Coronary artery (tissue), 2 donors: Measurements from ENCODE around the gene PEPD.

ENCODE experiments used
- DNase-seq: peaks from one replicate; pipeline ENCODE4 v3.0.0-alpha.2; 2017; ENCODE audit warnings: low spot score
- H3K27ac ChIP-seq, 2 donors: fragments of 200-600 bp; sonication (generic); one replicate each; pipeline ENCODE4 v1.5.1; 2016 to 2019
- H3K4me3 ChIP-seq: fragments of 200-600 bp; sonication (generic); 2 replicates; pipeline ENCODE4 v1.5.1; 2016; ENCODE audit warnings: mild to moderate bottlenecking, moderate library complexity
- TF ChIP-seq, protein P1 (sequence below): fragments of 200-600 bp; sonication (generic); IDR thresholded peaks from one replicate; pipeline ENCODE4 v1.5.1; 2019; ENCODE audit warnings: antibody characterized with exemption

Gene PEPD

DNA sequence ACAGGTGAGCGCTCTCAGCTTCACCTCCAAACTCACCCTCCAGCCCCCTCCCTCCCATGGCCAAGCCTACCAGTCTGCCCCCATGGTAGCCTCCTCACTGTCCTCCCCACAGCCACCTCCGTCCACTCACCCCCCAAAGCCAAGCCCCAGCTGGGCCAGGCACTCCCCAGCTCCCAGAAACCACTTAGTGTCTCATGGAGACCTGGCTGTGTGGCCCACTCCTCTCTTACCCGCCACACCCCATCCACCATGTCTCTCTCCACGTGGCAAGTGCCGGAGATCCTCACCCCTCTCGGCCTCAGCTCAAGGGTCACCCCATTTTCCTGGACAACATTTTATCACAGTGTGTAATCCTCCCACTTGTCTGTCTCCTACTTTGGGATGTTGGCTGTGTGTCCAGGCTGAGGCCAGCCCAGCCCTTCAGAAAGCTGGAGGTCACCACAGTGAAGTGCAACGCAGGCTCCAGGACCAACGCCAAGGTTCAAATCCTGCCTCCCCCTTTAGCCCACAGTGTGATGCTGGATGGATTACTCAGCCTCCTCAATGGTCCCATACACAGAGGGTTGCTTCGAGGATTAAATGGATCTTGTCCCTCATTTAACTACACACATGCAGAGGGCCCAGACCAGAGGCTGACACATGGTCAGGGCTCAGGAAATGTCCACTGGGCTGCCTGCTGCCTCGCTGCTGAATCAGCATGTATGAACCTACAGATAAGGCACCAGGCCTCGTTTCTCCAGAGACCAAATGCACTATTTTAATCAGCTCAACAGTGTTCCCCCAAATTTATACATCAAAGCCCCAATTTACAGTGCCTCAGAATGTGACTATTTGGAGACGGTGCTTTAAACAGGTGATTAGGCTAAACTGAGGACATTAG lies 76.8 kb downstream of the PEPD start:
- no peak for DNase-seq
- Histone ChIP-seq H3K27ac (no peak overlapping the region), H3K4me3 (no peak overlapping the region)
- TF ChIP-seq, protein P1, sequence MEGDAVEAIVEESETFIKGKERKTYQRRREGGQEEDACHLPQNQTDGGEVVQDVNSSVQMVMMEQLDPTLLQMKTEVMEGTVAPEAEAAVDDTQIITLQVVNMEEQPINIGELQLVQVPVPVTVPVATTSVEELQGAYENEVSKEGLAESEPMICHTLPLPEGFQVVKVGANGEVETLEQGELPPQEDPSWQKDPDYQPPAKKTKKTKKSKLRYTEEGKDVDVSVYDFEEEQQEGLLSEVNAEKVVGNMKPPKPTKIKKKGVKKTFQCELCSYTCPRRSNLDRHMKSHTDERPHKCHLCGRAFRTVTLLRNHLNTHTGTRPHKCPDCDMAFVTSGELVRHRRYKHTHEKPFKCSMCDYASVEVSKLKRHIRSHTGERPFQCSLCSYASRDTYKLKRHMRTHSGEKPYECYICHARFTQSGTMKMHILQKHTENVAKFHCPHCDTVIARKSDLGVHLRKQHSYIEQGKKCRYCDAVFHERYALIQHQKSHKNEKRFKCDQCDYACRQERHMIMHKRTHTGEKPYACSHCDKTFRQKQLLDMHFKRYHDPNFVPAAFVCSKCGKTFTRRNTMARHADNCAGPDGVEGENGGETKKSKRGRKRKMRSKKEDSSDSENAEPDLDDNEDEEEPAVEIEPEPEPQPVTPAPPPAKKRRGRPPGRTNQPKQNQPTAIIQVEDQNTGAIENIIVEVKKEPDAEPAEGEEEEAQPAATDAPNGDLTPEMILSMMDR = no peak

DNA sequence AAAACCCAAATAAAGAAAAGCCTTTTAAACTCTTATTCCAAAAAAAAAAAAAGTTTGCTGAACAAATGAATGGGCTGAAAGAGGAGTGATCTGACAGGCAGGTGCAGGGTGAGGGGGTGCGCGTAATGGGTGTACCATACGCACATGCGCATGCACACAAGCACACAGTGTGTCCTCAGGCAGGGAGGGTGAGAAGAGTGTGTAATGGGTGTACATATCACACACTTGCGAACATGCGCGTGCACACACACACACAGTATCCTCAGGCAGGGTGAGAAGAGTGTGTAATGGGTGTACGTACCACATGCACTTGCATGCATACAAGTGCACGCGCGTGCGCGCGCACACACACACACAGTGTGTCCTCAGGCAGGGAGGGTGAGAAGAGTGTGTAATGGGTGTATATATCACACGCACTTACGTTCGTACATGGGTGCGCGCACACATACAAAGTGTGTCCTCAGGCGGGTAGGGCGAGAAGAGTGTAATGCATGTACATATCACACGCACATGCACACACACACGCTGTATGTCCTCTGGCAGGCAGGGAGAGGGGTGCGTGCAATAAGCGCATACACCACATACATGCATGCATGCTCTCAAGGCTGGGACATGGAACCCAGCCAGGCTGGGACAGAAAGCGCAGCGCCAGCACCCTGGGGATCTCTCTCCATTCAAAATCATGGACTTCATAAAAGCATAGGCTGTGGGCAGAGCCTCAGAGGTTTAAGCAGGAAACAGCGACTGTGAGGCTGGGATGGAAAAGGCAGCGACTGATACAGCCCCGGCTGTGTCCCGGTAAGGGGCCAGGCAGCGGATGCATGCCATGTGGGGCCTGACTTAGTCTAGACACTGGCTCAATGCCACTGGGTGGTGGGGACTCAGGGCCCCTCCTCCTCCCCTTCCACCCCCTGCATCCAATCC lies 77.7 kb downstream of the PEPD start:
- DNase-seq = no peak
- Histone ChIP-seq H3K4me3 (no peak overlapping the region), H3K27ac (no peak overlapping the region)
- TF ChIP-seq, protein P1 = no peak

DNA sequence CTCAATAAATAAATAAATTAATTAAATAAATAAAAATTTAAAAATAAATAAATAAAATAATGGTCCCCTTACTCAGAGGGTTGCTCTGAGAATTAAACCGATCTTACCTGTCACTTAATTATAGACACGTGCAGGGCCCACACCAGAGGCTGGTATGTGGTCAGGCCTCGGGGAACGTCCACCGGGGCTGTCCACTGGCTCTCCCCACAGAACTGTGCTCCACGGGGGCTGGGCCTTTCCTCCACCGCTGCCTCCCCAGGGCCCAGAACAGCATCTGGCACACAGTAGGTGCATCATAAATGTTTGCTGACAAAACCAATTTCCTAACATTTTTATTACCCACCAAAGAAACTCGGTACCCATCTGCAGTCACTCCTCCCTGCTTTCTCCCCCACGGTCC lies 78.9 kb downstream of the PEPD start:
- no peak for DNase-seq
- H3K27ac ChIP-seq = no peak overlapping the region
- no peak overlapping the region for H3K4me3 ChIP-seq
- TF ChIP-seq, protein P1 = no peak

DNA sequence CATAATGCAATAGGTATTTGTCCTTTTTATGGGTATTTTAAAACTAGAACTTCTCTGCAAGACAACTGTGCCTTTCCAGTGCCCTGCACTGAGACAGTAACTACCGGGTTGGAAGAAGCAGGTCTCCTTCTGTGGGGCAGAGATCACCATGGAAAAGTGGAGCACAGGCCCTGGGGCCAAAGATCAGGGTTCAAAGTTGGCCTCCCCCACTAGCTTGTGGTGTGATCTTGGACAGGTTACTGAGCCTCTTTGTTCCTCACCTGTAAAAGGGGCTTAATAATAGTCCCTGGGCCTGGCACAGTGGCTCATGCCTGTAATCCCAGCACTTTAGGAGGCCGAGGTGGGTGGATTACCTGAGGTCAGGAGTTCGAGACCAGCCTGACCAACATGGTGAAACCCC lies 79.8 kb downstream of the PEPD start:
- TF ChIP-seq, protein P1 = no peak
- no peak for DNase-seq
- no peak overlapping the region for H3K4me3 ChIP-seq
- H3K27ac ChIP-seq = no peak overlapping the region

DNA sequence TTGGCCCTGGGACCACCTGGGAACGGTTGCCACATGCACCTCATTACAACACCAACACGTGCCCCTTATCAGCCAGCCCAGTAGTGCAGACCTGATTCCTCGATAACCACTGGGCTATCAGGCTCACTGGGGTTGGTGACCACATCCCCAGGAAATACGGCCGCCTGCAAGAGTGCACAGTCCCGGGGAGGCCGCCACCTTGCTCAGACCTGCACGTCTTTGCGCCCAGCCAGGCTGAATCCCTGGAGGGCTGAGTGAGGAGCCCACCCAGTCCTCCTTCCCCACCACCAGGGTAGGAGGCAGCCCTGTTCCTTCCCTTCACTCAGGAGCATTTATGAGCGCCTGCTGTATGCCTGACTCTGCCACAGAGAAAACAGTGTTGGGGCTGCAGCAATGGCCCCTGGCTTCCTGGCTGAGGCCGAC lies 80.3 kb downstream of the PEPD start:
- TF ChIP-seq, protein P1 = no peak
- Histone ChIP-seq H3K4me3 (no peak overlapping the region), H3K27ac (no peak overlapping the region)
- no peak for DNase-seq

DNA sequence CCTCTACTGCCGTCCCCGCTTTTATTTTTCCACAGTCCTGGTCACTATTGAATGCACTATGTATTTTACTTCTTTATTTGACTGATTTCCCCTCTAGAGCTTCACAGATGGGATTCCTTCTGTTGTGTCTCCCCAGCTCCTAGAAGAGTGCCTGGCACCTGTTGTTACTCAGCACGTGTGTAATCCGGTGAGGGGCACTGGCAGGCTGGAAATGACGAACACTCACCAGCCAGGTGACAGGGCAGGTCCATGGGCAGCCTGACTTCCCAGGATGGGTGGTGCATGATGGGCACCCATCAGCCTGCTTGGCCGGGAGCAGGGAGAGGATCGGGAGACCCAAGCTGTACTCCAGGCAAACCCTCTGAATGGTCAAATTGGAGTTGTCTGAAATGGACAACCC lies 80.9 kb downstream of the PEPD start:
- Histone ChIP-seq H3K27ac (no peak overlapping the region), H3K4me3 (no peak overlapping the region)
- TF ChIP-seq, protein P1 = no peak
- no peak for DNase-seq
